Activated CD4-positive, alpha-beta T cell treated with anti-CD3 and anti-CD28 coated beads for 24 hours (primary cell): Measurements from ENCODE around the gene MBTPS1.
"Not testable (repeated sequence)": the region's sequence is repeated elsewhere in the genome, so short reads cannot be mapped to it uniquely, and the experiment has no call there.

Source experiments
- DNase-seq, 2 donors: peaks; one replicate each; pipeline ENCODE4 v3.0.0-alpha.2; 2020; ENCODE audit warnings: low read depth in 2 of 2

Gene MBTPS1

DNA sequence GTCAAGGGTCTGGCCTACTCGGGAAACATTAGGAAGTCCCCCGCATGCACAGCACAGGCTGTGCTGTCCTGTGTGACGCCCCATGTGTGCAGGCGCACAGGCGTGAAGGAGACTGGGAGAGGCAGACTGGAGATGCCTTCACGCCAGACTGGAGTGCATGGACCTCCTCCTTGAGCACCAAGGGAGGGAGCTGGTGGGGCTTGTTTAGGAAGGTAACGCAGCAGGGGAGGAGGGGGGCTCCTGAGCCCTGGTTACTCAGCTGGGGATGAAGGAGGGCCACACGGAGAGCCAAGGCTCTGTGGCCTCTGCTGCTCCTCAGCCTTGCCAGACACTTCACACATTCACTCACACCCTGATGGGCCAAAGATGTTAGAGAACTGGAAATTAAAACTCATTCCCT lies 20.5 kb upstream of the MBTPS1 start:
- DNase-seq, result no peak

GRCh38 chr16:84136331-84137125 lies 19.8 kb upstream of the MBTPS1 start:
- no peak for DNase-seq

- no peak for DNase-seq
Measured at GRCh38 chr16:84132527-84133285, 16.0 kb upstream of the MBTPS1 start.

DNA sequence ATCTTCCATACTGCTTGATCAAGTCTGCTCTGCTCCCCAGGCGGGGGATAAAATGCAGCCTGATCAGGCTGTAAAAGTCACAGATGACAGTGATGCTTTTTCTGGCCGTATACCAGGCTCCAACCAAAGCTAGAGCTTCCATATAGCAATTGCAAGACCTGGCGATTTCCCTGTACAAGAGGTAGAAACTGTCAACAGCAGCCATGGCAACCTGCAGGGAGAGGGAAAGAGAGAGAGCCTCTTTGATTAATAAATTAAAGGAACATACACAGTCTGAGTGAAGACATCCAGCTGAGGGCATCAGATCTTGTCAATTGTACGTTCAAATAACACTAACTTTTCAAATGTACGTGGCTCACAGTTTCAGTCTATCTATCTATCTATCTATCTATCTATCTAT lies 14.4 kb upstream of the MBTPS1 start:
- no peak for DNase-seq

- DNase-seq, result no peak
Measured at GRCh38 chr16:84124257-84125073, 7.7 kb upstream of the MBTPS1 start.

GRCh38 chr16:84121007-84121406 lies 4.3 kb upstream of the MBTPS1 start:
- no peak for DNase-seq

GRCh38 chr16:84120023-84120422 lies 3.3 kb upstream of the MBTPS1 start:
- no peak for DNase-seq

DNA sequence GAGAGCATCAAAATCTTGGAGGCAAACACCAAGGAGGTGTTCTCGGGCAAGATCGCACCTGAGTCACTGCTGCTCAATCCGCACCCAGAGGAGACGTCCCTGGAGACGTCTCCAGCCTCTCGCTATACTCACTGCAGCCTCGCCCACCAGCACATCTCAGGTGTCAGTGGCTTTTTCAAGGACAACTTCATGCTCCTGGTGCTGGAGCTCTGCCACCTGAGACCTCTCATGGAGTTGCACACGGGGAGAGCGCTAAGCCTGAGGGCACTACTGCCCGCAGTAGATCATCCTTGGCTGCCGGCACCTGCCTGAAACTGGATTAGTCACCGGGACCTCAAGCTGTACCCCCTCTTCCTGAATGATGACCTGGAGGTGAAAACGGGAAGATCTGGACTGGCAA lies 2.6 kb upstream of the MBTPS1 start:
- DNase-seq, result no peak

GRCh38 chr16:84118315-84118714 lies 1.6 kb upstream of the MBTPS1 start:
- DNase-seq, result not testable (repeated sequence)

GRCh38 chr16:84117494-84117843 lies 727 bp upstream of the MBTPS1 start:
- peak; percentile 19 to 21 for DNase-seq

GRCh38 chr16:84115919-84116719 lies 623 bp downstream of the MBTPS1 start:
- DNase-seq, result peak in 1 of 2 donors; percentile 23

DNA sequence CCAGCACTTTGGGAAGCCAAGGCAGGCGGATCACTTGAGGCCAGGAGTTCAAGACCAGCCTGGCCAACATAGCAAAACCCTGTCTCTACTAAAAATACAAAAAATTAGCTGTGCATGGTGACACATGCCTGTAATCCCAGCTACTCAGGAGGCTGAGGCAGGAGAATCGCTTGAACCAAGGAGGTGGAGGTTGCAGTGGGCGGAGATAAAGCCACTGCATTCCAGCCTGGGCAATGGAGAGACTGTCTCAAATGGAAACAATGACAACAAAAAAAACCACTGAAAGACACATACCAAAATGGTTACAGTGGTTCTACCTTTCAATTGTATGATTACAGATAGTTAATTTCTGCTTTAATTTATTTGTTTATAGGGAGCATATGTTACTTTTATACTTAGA lies 4.8 kb downstream of the MBTPS1 start:
- not testable (repeated sequence) for DNase-seq

DNA sequence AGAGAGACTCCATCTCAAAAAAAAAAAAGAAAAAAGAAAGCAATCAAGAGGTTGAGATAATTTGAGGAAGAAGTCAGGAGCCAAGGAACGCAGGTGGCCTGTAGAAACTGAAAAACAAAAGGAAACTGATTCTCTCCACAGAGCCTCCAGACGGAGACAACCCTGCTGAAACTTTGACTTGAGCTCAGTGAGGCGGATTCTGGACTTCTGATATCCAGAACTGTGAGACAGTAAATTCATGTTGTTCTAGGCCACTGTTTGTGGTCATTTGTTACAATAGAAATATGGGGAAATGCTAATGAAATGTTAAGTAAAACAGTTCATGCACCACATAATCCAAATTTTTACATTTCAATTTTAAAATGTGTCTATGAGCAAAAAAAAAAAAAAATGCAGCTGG lies 5.2 kb downstream of the MBTPS1 start:
- DNase-seq, result no peak

DNA sequence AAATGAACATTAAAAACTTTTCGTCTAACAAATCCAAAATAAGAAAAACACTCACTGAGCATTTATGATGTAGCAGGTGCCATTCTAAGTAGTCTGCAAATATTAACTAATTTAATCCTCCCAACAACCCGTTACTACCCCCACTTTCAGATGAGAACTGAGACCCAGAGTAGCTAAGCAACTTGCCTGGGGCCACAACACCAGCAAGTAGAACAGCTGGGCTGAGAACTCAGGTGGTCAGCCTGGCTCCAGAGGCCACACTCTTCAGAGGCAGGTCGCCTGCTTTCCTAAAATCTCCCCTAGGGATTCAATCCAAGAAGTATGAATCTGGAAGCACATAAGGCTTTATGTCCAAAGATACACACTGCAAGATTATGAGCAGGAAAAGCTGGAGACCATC lies 6.2 kb downstream of the MBTPS1 start:
- no peak for DNase-seq

GRCh38 chr16:84109598-84110335 lies 7.0 kb downstream of the MBTPS1 start:
- DNase-seq, result no peak

DNA sequence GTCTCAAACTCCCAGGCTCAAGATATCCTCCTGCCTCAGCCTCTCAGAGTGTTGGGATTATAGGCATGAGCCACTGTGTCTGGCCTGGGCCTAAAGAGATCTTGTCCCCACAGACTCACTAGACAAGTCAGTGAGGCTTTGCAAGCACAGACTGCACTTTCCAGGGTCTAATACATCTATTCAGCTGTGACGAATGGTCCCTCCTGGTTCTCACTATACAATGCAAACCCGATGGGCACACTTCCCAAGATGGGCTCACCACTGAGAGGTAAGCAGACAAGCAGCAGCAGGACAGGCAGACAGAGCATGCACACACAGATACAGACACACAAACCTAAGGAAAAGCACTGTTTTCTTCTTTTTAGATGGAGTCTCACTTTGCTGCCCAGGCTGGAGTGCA lies 8.8 kb downstream of the MBTPS1 start:
- DNase-seq, result no peak

DNA sequence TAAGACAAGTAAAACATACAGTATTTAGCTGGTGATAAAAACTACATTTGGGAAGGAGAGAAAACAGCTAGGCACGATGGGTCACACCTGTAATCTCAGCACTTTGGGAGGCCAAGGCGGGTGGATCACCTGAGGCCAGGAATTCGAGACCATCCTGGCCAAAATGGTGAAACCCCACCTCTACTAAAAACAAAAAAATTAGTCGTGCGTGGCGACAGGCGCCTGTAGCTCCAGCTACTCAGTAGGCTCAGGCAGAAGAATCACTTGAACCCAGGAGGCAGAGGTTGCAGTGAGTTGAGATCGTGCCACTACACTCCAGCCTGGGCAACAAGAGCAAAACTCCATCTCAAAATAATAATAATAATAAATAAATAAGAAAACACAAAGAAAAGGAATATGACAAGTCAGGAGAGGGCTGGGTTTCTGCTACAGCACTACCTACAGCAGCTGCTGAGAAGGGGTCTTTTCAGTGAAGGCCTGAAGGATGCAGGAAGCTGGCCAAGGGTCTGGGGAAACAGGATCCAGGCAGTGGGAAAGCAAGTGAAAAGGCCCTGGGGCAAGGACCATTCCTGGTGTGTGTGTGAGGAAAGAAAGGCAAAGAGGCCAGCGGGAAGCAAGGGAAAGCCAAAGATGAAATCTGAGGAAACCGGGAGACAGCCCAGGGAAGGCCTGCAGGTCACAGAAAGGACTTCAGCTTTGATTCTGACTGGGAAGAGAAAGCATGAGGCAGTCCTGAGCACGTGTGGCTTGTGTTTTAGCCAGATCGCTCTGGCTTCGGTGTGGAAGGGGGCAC lies 10.6 kb downstream of the MBTPS1 start:
- no peak for DNase-seq

GRCh38 chr16:84105301-84105815 lies 11.4 kb downstream of the MBTPS1 start:
- DNase-seq, result no peak

- DNase-seq, result no peak
Measured at GRCh38 chr16:84104231-84104630, 12.5 kb downstream of the MBTPS1 start.

DNA sequence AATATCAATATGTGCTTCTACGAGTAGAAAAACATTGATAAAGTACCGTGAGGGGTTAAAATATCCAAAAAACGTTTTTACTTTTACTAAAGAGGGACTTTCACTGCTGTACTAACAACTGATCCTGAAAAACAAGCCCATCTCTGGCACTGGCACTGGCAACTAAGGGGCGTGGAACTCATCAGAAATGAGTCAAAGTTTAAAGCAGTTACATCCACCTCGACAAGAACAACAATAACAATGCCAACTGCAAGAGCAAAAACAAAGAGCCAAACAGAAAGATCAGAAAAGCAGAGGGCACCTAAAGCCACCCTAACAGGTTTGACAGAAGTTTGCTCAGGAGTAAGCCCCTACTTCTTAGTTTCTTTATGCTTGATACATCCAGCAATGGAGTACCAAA lies 13.1 kb downstream of the MBTPS1 start:
- no peak for DNase-seq
